Pancreas (tissue), 10 donors: ENCODE results near the gene CRTC2. TPM values are rescaled to one million over a fixed set of nuclear protein-coding genes. Genes with fewer than 3 reads are reported as not detected.

Experiments used
- ATAC-seq, 4 donors: fragments of 200-7000 bp; cut with Tn5 transposase; one replicate each; pipeline versions ENCODE4 v1.8.0 to v1.9.1; 2020; ENCODE audit warnings: mild to moderate bottlenecking in 4 of 4, moderate library complexity in 4 of 4
- DNase-seq, 6 donors: peaks; one replicate each; pipeline ENCODE4 v3.0.0-alpha.2; 2020
- FAIRE-seq: peaks from 2 replicates; lab custom pipeline; 2012; peaks lifted over from hg19 to GRCh38; lab: Jason Lieb, UNC
- H3K27ac ChIP-seq, 4 donors: fragments of 200-600 bp; sonication (generic); 1 replicate in 3 of 4; 2 replicates in 1 of 4; pipeline versions ENCODE4 v1.5.0 to v1.8.0; 2020
- H3K27me3 ChIP-seq, 4 donors: fragments of 200-600 bp; one replicate each; pipeline ENCODE4 v1.8.0; 2021
- H3K36me3 ChIP-seq, 3 donors: fragments of 200-600 bp; sonication (generic) in 1 of 3; one replicate each; pipeline versions ENCODE4 v1.5.0 to v1.8.0; 2020 to 2021
- H3K4me1 ChIP-seq, 3 donors: fragments of 200-600 bp; one replicate each; pipeline ENCODE4 v1.8.0; 2021
- H3K4me3 ChIP-seq, 4 donors: fragments of 200-600 bp; sonication (generic) in 2 of 4; one replicate each; pipeline versions ENCODE4 v1.5.0 to v1.8.0; 2020 to 2021
- H3K9me3 ChIP-seq, 4 donors: fragments of 200-600 bp; one replicate each; pipeline ENCODE4 v1.8.0; 2021
- CTCF ChIP-seq, 4 donors: fragments of 200-600 bp; sonication (generic) in 3 of 4; IDR thresholded peaks; one replicate each; pipeline versions ENCODE4 v1.5.0 to v1.8.0; 2021; ENCODE audit warnings: antibody characterized with exemption in 4 of 4
- WGBS, 2 donors: extraction: QIAGEN DNeasy Blood & Tissue Kit; methylation state at CpG; one replicate each; pipeline ENCODE4 v1.1.7; 2013; 5-methylcytosine and 5-hydroxymethylcytosine counted together
- intact Hi-C, 3 donors: fragments of 100-400 bp; cut with DNase I; formaldehyde crosslinking; loops; one replicate each; pipeline versions ENCODE4 v1.11.1 to v1.14.2; 2022
- polyA plus RNA-seq, 2 donors: library from polyadenylated mRNA; stranded (reverse); fragments of 200-250 nt; gene quantifications; one replicate each; pipeline ENCODE4 v1.2.3, GENCODE V29; 2013
- total RNA-seq, 6 donors: library from RNA; stranded (reverse); fragmentation: NEBNext Ultra II Directional in 4 of 6; extraction: Animal tissue kit (Norgen Biotek cat#: 25700) in 4 of 6; gene quantifications; one replicate each; pipeline versions ENCODE4 v1.2.1 to v1.2.4, GENCODE V29; 2021 to 2023
- donor health status: healthy with polysubstance abuse.
- donor health status: DM: no; HTN: no; CAD: no; lungs with moderate emphysema.
- donor health status: DM: no; HTN: no; CAD: no.
- donor health status: control.
- donor health status: control.
- donor health status: Bipolar disorder and iron deficiency.
- donor health status: DM: yes; HTN: yes; CAD: no.
- donor health status: DM: no; HTN: no; CAD: no.
- donor health status: DM: no; HTN: no; CAD: no.
- donor health status: DM: yes; HTN: yes; CAD: no.

Gene CRTC2
- total and polyA plus RNA-seq, 8 donors, result 13.4 to 48.6 (median 20.7) TPM

- intact Hi-C loops, result no loop called here
- 76 to 88% methylated on average over 1 of the region's 1 CpG for WGBS, 2 donors
- ATAC-seq, result no peak
These were observed 30.2 kb downstream of the CRTC2 start for GRCh38 chr1:153928245-153928644.

GRCh38 chr1:153926405-153926804, 32.0 kb downstream of the CRTC2 start:
- no peak for FAIRE-seq
- WGBS, 2 donors, result 71 to 81% methylated on average over 4 of the region's 4 CpGs
- ATAC-seq, result no peak
- DNase-seq, result no peak
- no peak for TF ChIP-seq CTCF (IDR thresholded peaks at IDR 0.05)
- intact Hi-C loops, result no loop called here
- peaks cover 0 to 8% (median 3%) of the 10 kb centered on the region in 3 donors for H3K4me1 ChIP-seq
- no peaks in the 10 kb centered on the region for H3K27me3 ChIP-seq
- no peak overlapping the region for H3K4me3 ChIP-seq
- no peaks in the 10 kb centered on the region for H3K9me3 ChIP-seq
- H3K27ac ChIP-seq, result no peak overlapping the region
- H3K36me3 ChIP-seq, result no peaks in the 10 kb centered on the region

More at GRCh38 chr1:153928245-153928644, 30.2 kb downstream of the CRTC2 start:
- Histone ChIP-seq H3K9me3 (no peaks in the 10 kb centered on the region), H3K36me3 (no peaks in the 10 kb centered on the region), H3K4me1 (peaks cover 0 to 6% (median 3%) of the 10 kb centered on the region in 3 donors), H3K27me3 (no peaks in the 10 kb centered on the region), H3K27ac (no peak overlapping the region), H3K4me3 (no peak overlapping the region)
- DNase-seq (no peak), FAIRE-seq (no peak)
- TF ChIP-seq CTCF (IDR thresholded peaks at IDR 0.05), result no peak

GRCh38 chr1:153922972-153923925, 35.2 kb downstream of the CRTC2 start, which contains the start of gene GATAD2B:
Gene GATAD2B, minus strand, starts transcription at chr1:153922972. Its CDS starts 94,625 bp downstream, at chr1:153828347.
- peak; percentile 94 to 98 (median 96) for ATAC-seq
- 0 to 1% methylated on average over 47 to 53 of the region's 53 CpGs for WGBS, 2 donors
- Histone ChIP-seq H3K4me3 (peak within 1 kb of the TSS; percentile 63 to 75 (median 68)), H3K9me3 (no peaks in the 10 kb centered on the region), H3K36me3 (no peaks in the 10 kb centered on the region), H3K27ac (peak within 1 kb of the TSS; percentile 65 to 87 (median 76)), H3K4me1 (peaks cover 3 to 20% (median 8%) of the 10 kb centered on the region in 3 donors), H3K27me3 (no peaks in the 10 kb centered on the region)
- intact Hi-C loops, result no loop called here
- peak; percentile 99 to 100 (median 100) for DNase-seq
- FAIRE-seq, result no peak
- no peak for TF ChIP-seq CTCF (IDR thresholded peaks at IDR 0.05)

- intact Hi-C loops, result no loop called here
- DNase-seq (peak in 5 of 6 donors; percentile 34 to 88 (median 75)), ATAC-seq (peak; percentile 41 to 65 (median 58)), FAIRE-seq (no peak)
- Histone ChIP-seq H3K4me3 (peak overlapping the region; percentile 63 to 75 (median 68)), H3K36me3 (no peaks in the 10 kb centered on the region), H3K27me3 (no peaks in the 10 kb centered on the region), H3K9me3 (no peaks in the 10 kb centered on the region), H3K4me1 (peaks cover 3 to 20% (median 8%) of the 10 kb centered on the region in 3 donors), H3K27ac (peak overlapping the region; percentile 65 to 87 (median 68))
- no peak for TF ChIP-seq CTCF (IDR thresholded peaks at IDR 0.05)
- WGBS, 2 donors, result 0 to 1% methylated on average over 37 to 77 of the region's 86 CpGs
These were observed 36.1 kb downstream of the CRTC2 start for GRCh38 chr1:153922076-153922971.
